Transverse colon (tissue), 4 donors: ENCODE results near the gene COPS7A. TPM values are rescaled to one million over a fixed set of nuclear protein-coding genes. Genes with fewer than 3 reads are reported as not detected.

Source experiments
- DNase-seq: peaks from one replicate; pipeline ENCODE4 v3.0.0-alpha.2; 2019
- H3K27ac ChIP-seq, 4 donors: fragments of 200-600 bp; sonication (generic); 2 replicates each; pipeline ENCODE4 v1.5.1; 2016 to 2018; ENCODE audit warnings: inconsistent platforms in 4 of 4
- H3K27me3 ChIP-seq: fragments of 200-600 bp; sonication (generic); 2 replicates; pipeline ENCODE4 v1.5.1; 2017; ENCODE audit warnings: inconsistent platforms
- H3K36me3 ChIP-seq, 4 donors: fragments of 200-600 bp; sonication (generic); 2 replicates each; pipeline ENCODE4 v1.5.1; 2017 to 2019; ENCODE audit warnings: inconsistent platforms in 4 of 4
- H3K4me1 ChIP-seq, 4 donors: fragments of 200-600 bp; sonication (generic); 2 replicates each; pipeline ENCODE4 v1.5.1; 2017 to 2020; ENCODE audit warnings: inconsistent platforms in 4 of 4
- H3K4me3 ChIP-seq, 4 donors: fragments of 200-600 bp; sonication (generic); 1 replicate in 1 of 4; 2 replicates in 3 of 4; pipeline versions ENCODE4 v1.5.1 to v1.6.1; 2017 to 2019; ENCODE audit warnings: inconsistent platforms in 4 of 4
- H3K9me3 ChIP-seq, 2 donors: fragments of 200-600 bp; sonication (generic); 2 replicates each; pipeline ENCODE4 v1.5.1; 2017 to 2019; ENCODE audit warnings: inconsistent platforms in 2 of 2
- CTCF ChIP-seq, 5 experiments: fragments of 200-600 bp in 3 of 5; fragments of 450-650 bp in 2 of 5; sonication (generic) in 3 of 5; IDR thresholded peaks; 1 replicate in 2 of 5; 2 replicates in 3 of 5; pipeline ENCODE4 v1.5.1; 2016 to 2017; ENCODE audit warnings: antibody characterized with exemption in 5 of 5, inconsistent platforms in 3 of 5, mild to moderate bottlenecking in 2 of 5, moderate library complexity in 1 of 5
- EP300 ChIP-seq: sonication (generic); formaldehyde crosslinking; IDR thresholded peaks from one replicate; pipeline ENCODE4 v1.6.1; 2017; ENCODE audit warnings: antibody characterized with exemption, low read depth
- POLR2A ChIP-seq: fragments of 450-650 bp; IDR thresholded peaks from one replicate; pipeline ENCODE4 v1.6.1; 2016; ENCODE audit warnings: antibody characterized with exemption, mild to moderate bottlenecking, moderate library complexity
- POLR2AphosphoS5 ChIP-seq, 3 donors: sonication (generic); formaldehyde crosslinking; IDR thresholded peaks; one replicate each; pipeline ENCODE4 v1.6.1; 2016; ENCODE audit warnings: antibody characterized with exemption in 3 of 3
- WGBS, 2 donors: methylation state at CpG; one replicate each; pipeline ENCODE4 v1.1.5; 2018; ENCODE audit warnings: low coverage in 1 of 2; 5-methylcytosine and 5-hydroxymethylcytosine counted together
- in situ Hi-C, 4 donors: fragments of 200-750 bp; cut with MboI; loops; one replicate each; pipeline versions ENCODE4 v1.15.0 to v1.15.1; 2017; ENCODE audit warnings: low sequenced_read_pairs in 3 of 4, low pct_ligation_motif_present in 1 of 4, low pct_unique_long_range_greater_than_20kb in 1 of 4
- intact Hi-C: fragments of 100-400 bp; cut with DNase I; formaldehyde crosslinking; loops from one replicate; pipeline ENCODE4 v1.15.1; 2023; ENCODE audit warnings: low total_unique reads
- total RNA-seq, 4 donors: library from RNA; depleted of rRNA; stranded (reverse); fragments of >200 nt; gene quantifications; one replicate each; pipeline ENCODE4 v1.1.0, GENCODE V29; 2016

The COPS7A gene
- total RNA-seq, 4 donors from 2014 or later, result 13.1 to 44.9 (median 36.9) TPM

DNA sequence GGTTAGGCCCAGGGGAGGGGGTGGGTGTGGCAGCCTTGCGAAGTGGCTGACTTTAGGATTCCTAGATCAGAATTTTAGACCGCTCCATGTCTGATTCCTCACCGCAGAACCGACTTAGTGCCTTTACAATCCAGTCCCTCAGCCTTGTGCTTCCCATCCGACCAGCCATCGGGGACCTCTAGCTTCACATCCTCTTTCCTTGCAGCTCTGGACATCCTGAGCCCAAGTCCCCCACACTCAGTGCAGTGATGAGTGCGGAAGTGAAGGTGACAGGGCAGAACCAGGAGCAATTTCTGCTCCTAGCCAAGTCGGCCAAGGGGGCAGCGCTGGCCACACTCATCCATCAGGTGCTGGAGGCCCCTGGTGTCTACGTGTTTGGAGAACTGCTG lies 557 bp downstream of the COPS7A start:
- Histone ChIP-seq H3K4me3 (peak overlapping the region; percentile 40 to 58 (median 52)), H3K4me1 (peaks cover 5 to 11% (median 10%) of the 10 kb centered on the region in 4 donors), H3K27ac (peak overlapping the region; percentile 80 to 90 (median 84)), H3K27me3 (no peaks in the 10 kb centered on the region), H3K36me3 (peaks cover 0 to 13% (median 3%) of the 10 kb centered on the region in 4 donors), H3K9me3 (no peaks in the 10 kb centered on the region)
- intact Hi-C loops, result no loop called here
- DNase-seq, result peak; percentile 33
- TF ChIP-seq EP300, result no peak
- no peak for TF ChIP-seq CTCF (IDR thresholded peaks at IDR 0.05)
- no peak for TF ChIP-seq POLR2A
- TF ChIP-seq POLR2AphosphoS5 (IDR thresholded peaks at IDR 0.05), result no peak
- 43% methylated on average over 10 of the region's 10 CpGs; no CpG with 5 or more reads in 1 of the 2 donors for WGBS, 2 donors
- in situ Hi-C loops, result no loop called here

- DNase-seq, result no peak
- WGBS, 2 donors, result 90 to 99% methylated on average over 7 of the region's 7 CpGs
- Histone ChIP-seq H3K9me3 (no peaks in the 10 kb centered on the region), H3K4me3 (no peak overlapping the region), H3K4me1 (peaks cover 5 to 11% (median 10%) of the 10 kb centered on the region in 4 donors), H3K36me3 (peaks cover 0 to 22% (median 8%) of the 10 kb centered on the region in 4 donors), H3K27ac (no peak overlapping the region), H3K27me3 (no peaks in the 10 kb centered on the region)
- intact Hi-C loops, result no loop called here
- in situ Hi-C loops, result loop anchor here in 2 of 4 donors (25.0 kb wide), 1 partner anchor 112 kb away; the partner anchor contains the start of genes GNB3 (in 2 of the 2) and P3H3 (in 2 of the 2)
- TF ChIP-seq POLR2AphosphoS5 (IDR thresholded peaks at IDR 0.05) (no peak), EP300 (no peak), POLR2A (no peak), CTCF (IDR thresholded peaks at IDR 0.05) (no peak)
Observed at GRCh38 chr12:6725350-6725749, 1.5 kb downstream of the COPS7A start.

DNA sequence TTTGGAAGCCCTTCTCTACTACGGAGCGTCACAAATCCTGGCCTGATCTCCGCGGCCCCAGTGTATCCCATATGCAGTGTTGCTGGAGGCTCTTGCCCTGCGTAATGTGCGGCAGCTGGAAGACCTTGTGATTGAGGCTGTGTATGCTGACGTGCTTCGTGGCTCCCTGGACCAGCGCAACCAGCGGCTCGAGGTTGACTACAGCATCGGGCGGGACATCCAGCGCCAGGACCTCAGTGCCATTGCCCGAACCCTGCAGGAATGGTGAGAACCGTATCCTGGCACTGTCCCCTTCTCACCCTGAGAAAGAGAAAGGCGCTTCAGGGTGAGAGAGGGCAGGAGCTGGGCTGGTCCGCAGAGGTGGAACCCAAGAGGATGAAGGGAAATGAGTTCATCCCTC lies 5.3 kb downstream of the COPS7A start:
- no peaks in the 10 kb centered on the region for H3K27me3 ChIP-seq
- H3K9me3 ChIP-seq, result no peaks in the 10 kb centered on the region
- no peak overlapping the region for H3K4me3 ChIP-seq
- in situ Hi-C loops, result loop anchor here in 2 of 4 donors (25.0 kb wide), 1 partner anchor 108 kb away; the partner anchor contains the start of genes GNB3 (in 2 of the 2) and P3H3 (in 2 of the 2)
- 95 to 97% methylated on average over 13 to 18 of the region's 18 CpGs for WGBS, 2 donors
- DNase-seq, result no peak
- H3K4me1 ChIP-seq, result peaks cover 5 to 10% (median 9%) of the 10 kb centered on the region in 4 donors
- intact Hi-C loops, result no loop called here
- peaks cover 0 to 40% (median 18%) of the 10 kb centered on the region in 4 donors for H3K36me3 ChIP-seq
- no peak overlapping the region for H3K27ac ChIP-seq
- no peak for TF ChIP-seq POLR2A
- no peak for TF ChIP-seq CTCF (IDR thresholded peaks at IDR 0.05)
- TF ChIP-seq POLR2AphosphoS5 (IDR thresholded peaks at IDR 0.05), result no peak
- no peak for TF ChIP-seq EP300

- no peaks in the 10 kb centered on the region for H3K9me3 ChIP-seq
- intact Hi-C loops, result no loop called here
- no peak for DNase-seq
- H3K27ac ChIP-seq, result no peak overlapping the region
- TF ChIP-seq EP300, result no peak
- no peak for TF ChIP-seq POLR2A
- no peak for TF ChIP-seq CTCF (IDR thresholded peaks at IDR 0.05)
- TF ChIP-seq POLR2AphosphoS5 (IDR thresholded peaks at IDR 0.05), result no peak
- peaks cover 0 to under 1% (median under 1%) of the 10 kb centered on the region in 4 donors for H3K4me1 ChIP-seq
- H3K36me3 ChIP-seq, result peaks cover 0 to 40% (median 18%) of the 10 kb centered on the region in 4 donors
- WGBS, 2 donors, result 87 to 100% methylated on average over 1 to 8 of the region's 8 CpGs
- in situ Hi-C loops, result loop anchor here in 2 of 4 donors (25.0 kb wide), 1 partner anchor 107 kb away; the partner anchor contains the start of genes GNB3 (in 2 of the 2) and P3H3 (in 2 of the 2)
- no peak overlapping the region for H3K4me3 ChIP-seq
- no peaks in the 10 kb centered on the region for H3K27me3 ChIP-seq
Observed at GRCh38 chr12:6730169-6730568, 6.3 kb downstream of the COPS7A start.
